ENCODE measurements around the gene ORAI1. TPM values are rescaled to one million over a fixed set of nuclear protein-coding genes. Genes with fewer than 3 reads are reported as not detected.
A peak's percentile ranks its signal among the peaks of the same experiment; 100 is the strongest.

The ORAI1 gene
- total RNA-seq, 1 donor from 2014 or later = 13.7 TPM

DNA sequence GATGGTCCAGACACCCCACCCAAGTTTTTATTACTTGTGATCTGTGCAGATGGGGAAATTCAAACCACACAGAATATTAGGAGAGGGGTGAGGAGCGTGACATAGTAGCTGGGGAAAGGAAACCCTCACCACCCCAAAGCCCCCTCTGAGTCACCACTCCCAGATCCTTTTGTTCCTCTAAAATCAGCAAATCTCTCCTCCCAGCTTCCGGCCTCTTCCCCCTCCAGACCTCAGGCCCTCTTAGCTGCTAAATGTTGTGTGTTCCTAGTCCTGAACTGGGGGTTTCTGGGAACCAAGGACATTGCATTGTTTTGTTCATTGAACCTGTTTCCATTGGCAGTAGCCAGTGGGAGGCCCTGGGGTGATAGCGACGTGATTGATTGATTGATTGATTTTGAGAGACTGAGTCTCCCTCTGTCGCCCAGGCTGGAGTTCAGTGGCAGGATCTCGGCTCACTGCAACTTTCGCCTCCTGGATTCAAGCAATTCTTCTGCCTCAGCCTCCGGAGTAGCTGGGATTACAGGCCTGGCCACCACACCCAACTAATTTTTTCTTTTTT, 5.9 kb upstream of the ORAI1 start:
- Mint-ChIP-seq H3K9me3 (no peaks in the 10 kb centered on the region), H3K36me3 (ENCODE audit: low read depth) (no peaks in the 10 kb centered on the region), H3K4me3 (no peak overlapping the region), H3K27me3 (ENCODE audit: low read depth) (no peaks in the 10 kb centered on the region), H3K4me1 (peaks cover 30% of the 10 kb centered on the region), H3K27ac (ENCODE audit: unreplicated experiment) (no peak overlapping the region)
- TF ChIP-seq, protein P1, sequence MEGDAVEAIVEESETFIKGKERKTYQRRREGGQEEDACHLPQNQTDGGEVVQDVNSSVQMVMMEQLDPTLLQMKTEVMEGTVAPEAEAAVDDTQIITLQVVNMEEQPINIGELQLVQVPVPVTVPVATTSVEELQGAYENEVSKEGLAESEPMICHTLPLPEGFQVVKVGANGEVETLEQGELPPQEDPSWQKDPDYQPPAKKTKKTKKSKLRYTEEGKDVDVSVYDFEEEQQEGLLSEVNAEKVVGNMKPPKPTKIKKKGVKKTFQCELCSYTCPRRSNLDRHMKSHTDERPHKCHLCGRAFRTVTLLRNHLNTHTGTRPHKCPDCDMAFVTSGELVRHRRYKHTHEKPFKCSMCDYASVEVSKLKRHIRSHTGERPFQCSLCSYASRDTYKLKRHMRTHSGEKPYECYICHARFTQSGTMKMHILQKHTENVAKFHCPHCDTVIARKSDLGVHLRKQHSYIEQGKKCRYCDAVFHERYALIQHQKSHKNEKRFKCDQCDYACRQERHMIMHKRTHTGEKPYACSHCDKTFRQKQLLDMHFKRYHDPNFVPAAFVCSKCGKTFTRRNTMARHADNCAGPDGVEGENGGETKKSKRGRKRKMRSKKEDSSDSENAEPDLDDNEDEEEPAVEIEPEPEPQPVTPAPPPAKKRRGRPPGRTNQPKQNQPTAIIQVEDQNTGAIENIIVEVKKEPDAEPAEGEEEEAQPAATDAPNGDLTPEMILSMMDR (conservative IDR thresholded peaks at IDR 0.05) = no peak
- DNase-seq (ENCODE audit: low read depth, low spot score) = no peak

DNA sequence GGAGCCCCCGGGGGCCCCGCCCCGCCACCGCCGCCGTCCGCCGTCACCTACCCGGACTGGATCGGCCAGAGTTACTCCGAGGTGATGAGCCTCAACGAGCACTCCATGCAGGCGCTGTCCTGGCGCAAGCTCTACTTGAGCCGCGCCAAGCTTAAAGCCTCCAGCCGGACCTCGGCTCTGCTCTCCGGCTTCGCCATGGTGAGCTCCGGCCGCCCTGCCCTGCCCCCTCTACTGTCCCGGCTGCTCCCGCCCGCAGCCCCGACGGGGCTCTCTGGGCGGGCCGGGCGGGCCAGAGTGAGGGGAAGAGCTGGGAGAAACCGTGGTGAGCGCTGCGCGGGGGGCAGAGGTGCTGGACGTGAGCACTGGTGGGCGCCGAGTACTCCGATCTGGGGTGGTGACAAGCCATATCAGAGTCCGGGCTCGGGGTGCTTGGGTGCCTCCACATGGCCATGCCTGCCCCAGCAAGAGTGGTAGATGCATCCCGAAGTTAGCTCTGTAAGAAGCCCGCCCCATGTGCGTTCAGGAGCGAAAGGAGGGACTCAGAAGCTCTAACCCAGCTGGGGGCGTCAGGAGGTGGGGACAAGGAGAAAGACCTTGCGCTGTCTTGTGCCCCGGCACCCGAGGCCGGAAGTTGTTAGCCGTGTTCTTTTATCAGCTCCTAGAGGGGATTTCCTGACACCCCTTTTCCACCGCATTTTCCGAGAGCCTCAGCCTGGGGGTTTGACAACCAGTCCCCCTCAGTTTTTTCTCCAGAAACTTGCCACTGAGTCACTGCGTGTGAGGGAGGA, 717 bp downstream of the ORAI1 start:
- TF ChIP-seq, protein P1 (conservative IDR thresholded peaks at IDR 0.05) = peak; percentile 24

GRCh38 chr12:121628037-121628436, 1.7 kb downstream of the ORAI1 start:
- peaks cover 57% of the 10 kb centered on the region for H3K4me1 Mint-ChIP-seq

More for the DNA sequence above, 717 bp downstream of the ORAI1 start:
- DNase-seq (ENCODE audit: low read depth, low spot score) = peak; percentile 50
- Mint-ChIP-seq H3K27me3 (ENCODE audit: low read depth) (no peaks in the 10 kb centered on the region), H3K4me1 (peaks cover 48% of the 10 kb centered on the region), H3K9me3 (no peaks in the 10 kb centered on the region), H3K36me3 (ENCODE audit: low read depth) (no peaks in the 10 kb centered on the region), H3K4me3 (peak overlapping the region; percentile 96), H3K27ac (ENCODE audit: unreplicated experiment) (peak overlapping the region; percentile 83)

DNA sequence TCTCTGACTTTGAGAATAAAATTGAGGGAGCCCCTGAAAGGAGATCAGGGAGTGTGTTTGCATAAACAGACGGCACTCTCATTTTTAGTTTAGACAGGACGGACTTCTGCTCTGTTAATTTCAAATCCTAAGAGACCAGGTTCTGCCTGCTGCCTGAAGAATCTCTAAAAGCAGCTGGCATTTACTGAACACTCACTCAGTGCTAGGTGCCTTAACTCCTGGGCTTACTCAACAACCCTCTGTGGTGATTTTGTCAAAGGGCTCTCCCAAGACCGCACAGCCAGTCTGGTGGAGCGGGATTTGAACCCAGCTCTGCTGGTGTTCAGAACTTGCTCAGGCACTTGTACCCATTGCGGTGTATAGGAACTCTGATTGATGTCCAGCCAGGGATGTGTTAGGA, 2.2 kb downstream of the ORAI1 start:
- Mint-ChIP-seq H3K27me3 (ENCODE audit: low read depth) (no peaks in the 10 kb centered on the region), H3K36me3 (ENCODE audit: low read depth) (no peaks in the 10 kb centered on the region), H3K4me1 (peaks cover 59% of the 10 kb centered on the region), H3K4me3 (peak overlapping the region; percentile 96), H3K27ac (ENCODE audit: unreplicated experiment) (peak overlapping the region; percentile 81), H3K9me3 (no peaks in the 10 kb centered on the region)
- TF ChIP-seq, protein P1 (conservative IDR thresholded peaks at IDR 0.05) = no peak
- no peak for DNase-seq (ENCODE audit: low read depth, low spot score)

More at GRCh38 chr12:121628037-121628436, 1.7 kb downstream of the ORAI1 start:
- Mint-ChIP-seq H3K4me3 (peak overlapping the region; percentile 96), H3K36me3 (ENCODE audit: low read depth) (no peaks in the 10 kb centered on the region), H3K27me3 (ENCODE audit: low read depth) (no peaks in the 10 kb centered on the region), H3K27ac (ENCODE audit: unreplicated experiment) (peak overlapping the region; percentile 5), H3K9me3 (no peaks in the 10 kb centered on the region)
- TF ChIP-seq, protein P1 (conservative IDR thresholded peaks at IDR 0.05) = no peak
- DNase-seq (ENCODE audit: low read depth, low spot score) = no peak

GRCh38 chr12:121630791-121631355, 4.5 kb downstream of the ORAI1 start:
- Mint-ChIP-seq H3K4me1 (peaks cover 50% of the 10 kb centered on the region), H3K27ac (ENCODE audit: unreplicated experiment) (no peak overlapping the region), H3K27me3 (ENCODE audit: low read depth) (no peaks in the 10 kb centered on the region), H3K9me3 (no peaks in the 10 kb centered on the region), H3K36me3 (ENCODE audit: low read depth) (no peaks in the 10 kb centered on the region), H3K4me3 (peak overlapping the region; percentile 13)
- TF ChIP-seq, protein P1 (conservative IDR thresholded peaks at IDR 0.05) = no peak
- no peak for DNase-seq (ENCODE audit: low read depth, low spot score)
